Heart right ventricle (tissue), 16 donors: Measurements from ENCODE around the gene CXCR1. TPM values are rescaled to one million over a fixed set of nuclear protein-coding genes. Genes with fewer than 3 reads are reported as not detected.
A peak's percentile ranks its signal among the peaks of the same experiment; 100 is the strongest.

Experiments used
- ATAC-seq, 8 donors: fragments of 200-7000 bp; cut with Tn5 transposase; one replicate each; pipeline ENCODE4 v1.9.1; 2020; ENCODE audit warnings: mild to moderate bottlenecking in 8 of 8, moderate library complexity in 8 of 8, moderate number of reproducible peaks in 1 of 8
- DNase-seq, 2 donors: peaks; one replicate each; pipeline ENCODE4 v3.0.0-alpha.2; 2020
- H3K27ac ChIP-seq, 10 donors: fragments of 200-600 bp; sonication (generic) in 2 of 10; one replicate each; pipeline versions ENCODE4 v1.5.0 to v1.8.0; 2020 to 2022; ENCODE audit warnings: mild to moderate bottlenecking in 3 of 10
- H3K27me3 ChIP-seq, 7 donors: fragments of 200-600 bp; one replicate each; pipeline ENCODE4 v1.8.0; 2021 to 2022; ENCODE audit warnings: mild to moderate bottlenecking in 2 of 7
- H3K36me3 ChIP-seq, 9 donors: fragments of 200-600 bp; sonication (generic) in 1 of 9; one replicate each; pipeline versions ENCODE4 v1.5.0 to v1.8.0; 2020 to 2022; ENCODE audit warnings: mild to moderate bottlenecking in 2 of 9
- H3K4me1 ChIP-seq, 9 donors: fragments of 200-600 bp; sonication (generic) in 1 of 9; one replicate each; pipeline versions ENCODE4 v1.5.0 to v1.8.0; 2020 to 2022; ENCODE audit warnings: mild to moderate bottlenecking in 4 of 9
- H3K4me3 ChIP-seq, 10 donors: fragments of 200-600 bp; sonication (generic) in 2 of 10; one replicate each; pipeline versions ENCODE4 v1.5.0 to v1.8.0; 2020 to 2022; ENCODE audit warnings: mild to moderate bottlenecking in 7 of 10, moderate library complexity in 2 of 10
- H3K9me3 ChIP-seq, 11 donors: fragments of 200-600 bp in 10 of 11; sonication (generic) in 2 of 11; one replicate each; pipeline versions ENCODE4 v1.5.0 to v1.8.0; 2013 to 2022; ENCODE audit warnings: mild to moderate bottlenecking in 2 of 11, control low read depth in 1 of 11, moderate library complexity in 1 of 11
- WGBS, 2 donors: extraction: QIAGEN DNeasy Blood & Tissue Kit; methylation state at CpG; one replicate each; pipeline ENCODE4 v1.1.7; 2013; ENCODE audit warnings: inconsistent platforms in 1 of 2; 5-methylcytosine and 5-hydroxymethylcytosine counted together
- intact Hi-C, 10 donors: fragments of 100-400 bp; cut with DNase I; formaldehyde crosslinking; loops; one replicate each; pipeline versions ENCODE4 v1.11.1 to v1.14.2; 2022
- polyA plus RNA-seq, 2 donors: library from polyadenylated mRNA; stranded (reverse); fragments of 200-250 nt; gene quantifications; one replicate each; pipeline ENCODE4 v1.2.3, GENCODE V29; 2013
- total RNA-seq, 10 donors: library from RNA; stranded (reverse); fragmentation: NEBNext Ultra II Directional in 3 of 10; extraction: Animal tissue kit (Norgen Biotek cat#: 25700) in 3 of 10; gene quantifications; one replicate each; pipeline versions ENCODE4 v1.2.1 to v1.2.4, GENCODE V29; 2021 to 2023
- TF ChIP-seq, protein P1 (sequence below), 9 donors: fragments of 200-600 bp; sonication (generic) in 2 of 9; IDR thresholded peaks; one replicate each; pipeline versions ENCODE4 v1.5.0 to v1.8.0; 2021 to 2022; ENCODE audit warnings: antibody characterized with exemption in 9 of 9, mild to moderate bottlenecking in 5 of 9, moderate library complexity in 1 of 9
- donor health status: Arrhythmogenic right ventricular cardiomyopathy.
- donor health status: ischemic (EF 13 %, LVEDD 7.1; RV severe dilation, severe dysfunction).
- donor health status: healthy with polysubstance abuse.
- donor health status: DM: no; HTN: yes; CAD: no.
- donor health status: DM: no; HTN: no; CAD: no.
- donor health status: ischemic (EF 25% LVEDD 6.9; RV normal size, moderate dysfunction).
- donor health status: ischemic (EF 25% LVEDD 5.7; RV mildly dilated, moderate dysfunction).
- donor health status: healthy.
- donor health status: DM: yes; HTN: yes; CAD: no.
- donor health status: Ischemic cardiomyopathy.
- donor health status: ischemic (EF 35%, LVEDD 5.7; RV mildly dilated, moderate dysfunction).
- donor health status: nonischemic (EF 11% LVEDD 7.7; RV severe dilation, severe dysfunction).
- donor health status: DM: yes; HTN: yes; CAD: no.
- donor health status: PGD.
- donor health status: ischemic (EF 29% LVEDD 5.4; RV normal size, mild dysfunction).
- donor health status: nonischemic (EF 23%, LVEDD 6.1; RV moderate dilation, normal function).

The CXCR1 gene
- total and polyA plus RNA-seq, 12 donors, result 0.10 to 2.6 (median 0.42) TPM; not detected in 1

DNA sequence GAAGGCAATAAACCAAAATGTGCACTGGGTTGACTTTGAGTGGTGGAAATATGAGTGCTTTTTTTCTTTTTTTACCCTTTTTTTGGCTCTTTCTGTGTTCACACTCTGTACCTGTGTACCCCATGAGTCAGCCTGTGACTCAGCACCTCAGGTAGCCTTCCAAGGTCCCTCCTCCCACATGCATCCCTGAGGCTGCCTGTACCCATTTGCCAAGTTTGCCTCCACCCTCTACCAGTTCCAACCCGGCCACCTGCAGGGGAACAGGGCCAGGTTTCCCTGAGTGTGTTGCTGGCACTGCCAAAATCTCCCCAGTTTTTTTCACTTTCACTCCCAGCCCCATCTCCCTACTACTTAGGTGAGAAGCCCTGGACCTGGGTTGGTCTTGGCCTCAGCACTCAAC is 14.0 kb downstream of the CXCR1 start:
- H3K4me3 ChIP-seq, result no peak overlapping the region
- peaks cover 0 to 5% (median 0%) of the 10 kb centered on the region in 11 donors for H3K9me3 ChIP-seq
- 55 to 81% methylated on average over 1 of the region's 1 CpG for WGBS, 2 donors
- no peak overlapping the region for H3K27ac ChIP-seq
- TF ChIP-seq, protein P1, sequence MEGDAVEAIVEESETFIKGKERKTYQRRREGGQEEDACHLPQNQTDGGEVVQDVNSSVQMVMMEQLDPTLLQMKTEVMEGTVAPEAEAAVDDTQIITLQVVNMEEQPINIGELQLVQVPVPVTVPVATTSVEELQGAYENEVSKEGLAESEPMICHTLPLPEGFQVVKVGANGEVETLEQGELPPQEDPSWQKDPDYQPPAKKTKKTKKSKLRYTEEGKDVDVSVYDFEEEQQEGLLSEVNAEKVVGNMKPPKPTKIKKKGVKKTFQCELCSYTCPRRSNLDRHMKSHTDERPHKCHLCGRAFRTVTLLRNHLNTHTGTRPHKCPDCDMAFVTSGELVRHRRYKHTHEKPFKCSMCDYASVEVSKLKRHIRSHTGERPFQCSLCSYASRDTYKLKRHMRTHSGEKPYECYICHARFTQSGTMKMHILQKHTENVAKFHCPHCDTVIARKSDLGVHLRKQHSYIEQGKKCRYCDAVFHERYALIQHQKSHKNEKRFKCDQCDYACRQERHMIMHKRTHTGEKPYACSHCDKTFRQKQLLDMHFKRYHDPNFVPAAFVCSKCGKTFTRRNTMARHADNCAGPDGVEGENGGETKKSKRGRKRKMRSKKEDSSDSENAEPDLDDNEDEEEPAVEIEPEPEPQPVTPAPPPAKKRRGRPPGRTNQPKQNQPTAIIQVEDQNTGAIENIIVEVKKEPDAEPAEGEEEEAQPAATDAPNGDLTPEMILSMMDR (IDR thresholded peaks at IDR 0.05), result no peak
- no peaks in the 10 kb centered on the region for H3K4me1 ChIP-seq
- H3K36me3 ChIP-seq, result no peaks in the 10 kb centered on the region
- intact Hi-C loops, result no loop called here
- DNase-seq (no peak), ATAC-seq (peak in 1 of 8 donors; percentile 18)
- H3K27me3 ChIP-seq, result peaks cover 0 to 26% (median 0%) of the 10 kb centered on the region in 7 donors

DNA sequence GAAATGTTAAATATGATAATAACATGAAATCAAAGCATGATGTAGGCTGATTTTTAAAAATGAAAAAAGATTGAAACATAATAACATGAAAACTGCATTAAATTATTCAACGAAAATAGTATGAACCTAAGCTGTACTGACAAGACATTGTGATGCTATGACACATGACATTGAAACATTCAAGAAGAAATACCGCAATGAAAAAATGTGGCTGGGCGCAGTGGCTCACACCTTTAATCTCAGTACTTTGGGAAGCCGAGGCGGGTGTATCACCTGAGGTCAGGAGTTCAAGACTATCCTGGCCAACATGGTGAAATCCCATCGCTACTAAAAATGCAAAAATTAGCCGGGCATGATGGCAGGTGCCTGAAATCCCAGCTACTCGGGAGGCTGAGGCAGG is 14.6 kb downstream of the CXCR1 start:
- Histone ChIP-seq H3K4me3 (no peak overlapping the region), H3K27ac (no peak overlapping the region), H3K36me3 (no peaks in the 10 kb centered on the region), H3K4me1 (no peaks in the 10 kb centered on the region), H3K9me3 (no peaks in the 10 kb centered on the region), H3K27me3 (peaks cover 0 to 31% (median 0%) of the 10 kb centered on the region in 7 donors)
- intact Hi-C loops, result no loop called here
- DNase-seq (no peak), ATAC-seq (no peak)
- TF ChIP-seq, protein P1 (IDR thresholded peaks at IDR 0.05), result no peak
- 88 to 91% methylated on average over 8 of the region's 8 CpGs for WGBS, 2 donors

DNA sequence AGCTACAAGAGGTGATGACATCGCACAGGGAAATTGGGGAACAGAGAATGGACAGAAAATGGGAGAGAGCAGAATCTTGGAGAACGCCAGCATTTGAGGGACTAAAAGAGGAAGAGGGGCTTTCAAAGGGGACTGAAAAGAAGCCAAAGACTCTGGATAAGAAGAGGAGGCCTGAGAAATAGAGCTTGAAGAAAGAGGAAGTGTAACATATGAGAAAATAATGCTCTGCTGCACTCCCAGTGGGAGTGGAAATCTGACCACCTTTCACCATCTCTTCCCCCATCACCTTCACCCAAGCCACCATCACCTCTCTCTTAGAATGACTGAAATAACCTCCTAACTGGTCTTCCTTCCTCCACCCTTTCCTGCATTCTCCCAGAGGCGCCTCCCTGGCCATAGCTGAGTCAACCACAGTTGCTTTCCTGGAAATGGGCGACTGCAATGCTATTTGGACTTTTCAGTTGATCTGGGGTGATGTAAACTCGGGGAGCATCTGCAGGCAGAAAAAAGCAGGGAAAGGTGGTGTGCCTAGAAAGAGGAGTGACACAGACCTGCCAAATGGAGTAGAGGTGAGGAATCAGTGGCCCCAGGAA is 16.8 kb downstream of the CXCR1 start:
- TF ChIP-seq, protein P1 (IDR thresholded peaks at IDR 0.05), result no peak
- 79 to 80% methylated on average over 5 of the region's 5 CpGs for WGBS, 2 donors
- no peak for DNase-seq

DNA sequence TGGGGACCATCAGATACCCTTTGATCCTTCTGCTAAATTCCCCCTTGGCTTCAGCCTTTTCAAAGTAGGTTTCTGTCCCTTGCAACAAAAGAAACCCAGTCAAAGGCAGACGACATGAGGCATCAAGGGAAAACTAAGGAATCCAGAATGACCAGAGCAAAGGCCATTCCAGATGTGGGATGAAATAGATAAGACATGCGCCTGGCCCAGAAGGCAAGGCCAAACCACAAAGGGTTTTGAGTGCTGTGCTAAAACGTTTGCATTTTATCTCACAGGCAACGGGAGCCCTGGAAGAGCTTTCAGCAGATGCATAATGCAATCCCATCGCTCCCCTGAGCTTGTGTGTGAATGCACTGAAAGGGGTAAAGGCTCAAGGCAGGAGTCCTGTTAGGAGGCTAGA is 17.7 kb downstream of the CXCR1 start:
- Histone ChIP-seq H3K9me3 (no peaks in the 10 kb centered on the region), H3K27me3 (peaks cover 0 to 24% (median 0%) of the 10 kb centered on the region in 7 donors), H3K27ac (peak overlapping the region in 1 of 10 donors; percentile 34), H3K36me3 (no peaks in the 10 kb centered on the region), H3K4me1 (no peaks in the 10 kb centered on the region), H3K4me3 (no peak overlapping the region)
- WGBS, 2 donors, result 38 to 44% methylated on average over 5 of the region's 5 CpGs
- DNase-seq (no peak), ATAC-seq (no peak)
- TF ChIP-seq, protein P1 (IDR thresholded peaks at IDR 0.05), result no peak
- intact Hi-C loops, result no loop called here

More for the DNA sequence above, 16.8 kb downstream of the CXCR1 start:
- H3K27ac ChIP-seq, result peak overlapping the region in 1 of 10 donors; percentile 34
- H3K4me3 ChIP-seq, result no peak overlapping the region
- H3K9me3 ChIP-seq, result no peaks in the 10 kb centered on the region
- no peaks in the 10 kb centered on the region for H3K4me1 ChIP-seq
- no peak for ATAC-seq
- H3K36me3 ChIP-seq, result no peaks in the 10 kb centered on the region
- peaks cover 0 to 24% (median 0%) of the 10 kb centered on the region in 7 donors for H3K27me3 ChIP-seq
- intact Hi-C loops, result no loop called here
